SU-DHL-6 (cell line): ENCODE data around the gene BCAS1.

Experiments used
- CTCF ChIP-seq: fragments of 200-600 bp; sonication (generic); IDR thresholded peaks from one replicate; pipeline ENCODE4 v1.5.1; 2017; ENCODE audit warnings: antibody characterized with exemption, mild to moderate bottlenecking, low read length, moderate library complexity; ENCODE audit not compliant: insufficient read depth, poor library complexity, severe bottlenecking
- EZH2phosphoT487 ChIP-seq: fragments of 200-600 bp; sonication (generic), shearing (Covaris generic); conservative IDR thresholded peaks from 2 replicates; pipeline ENCODE4 v1.6.1; 2018; ENCODE audit warnings: mild to moderate bottlenecking, antibody characterized with exemption, low read length, moderate library complexity, mixed read lengths

- no peak for TF ChIP-seq EZH2phosphoT487
- no peak for TF ChIP-seq CTCF
Measured at GRCh38 chr20:53964067-53964466, 106.3 kb downstream of the BCAS1 start.
